Gastrocnemius medialis (tissue), 4 donors: ENCODE data around the gene ARF4.

Experiments used
- CTCF ChIP-seq, 5 experiments: fragments of 450-650 bp in 3 of 5; fragments of 200-600 bp in 2 of 5; sonication (generic) in 2 of 5; IDR thresholded peaks in 4 of 5; conservative IDR thresholded peaks in 1 of 5; 1 replicate in 4 of 5; 2 replicates in 1 of 5; pipeline ENCODE4 v1.5.1; 2016 to 2019; ENCODE audit warnings: antibody characterized with exemption in 5 of 5, mild to moderate bottlenecking in 3 of 5, moderate library complexity in 3 of 5
- POLR2A ChIP-seq, 2 donors: fragments of 450-650 bp; IDR thresholded peaks; one replicate each; pipeline ENCODE4 v1.6.1; 2017; ENCODE audit warnings: antibody characterized with exemption in 2 of 2, mild to moderate bottlenecking in 2 of 2, moderate library complexity in 2 of 2

DNA sequence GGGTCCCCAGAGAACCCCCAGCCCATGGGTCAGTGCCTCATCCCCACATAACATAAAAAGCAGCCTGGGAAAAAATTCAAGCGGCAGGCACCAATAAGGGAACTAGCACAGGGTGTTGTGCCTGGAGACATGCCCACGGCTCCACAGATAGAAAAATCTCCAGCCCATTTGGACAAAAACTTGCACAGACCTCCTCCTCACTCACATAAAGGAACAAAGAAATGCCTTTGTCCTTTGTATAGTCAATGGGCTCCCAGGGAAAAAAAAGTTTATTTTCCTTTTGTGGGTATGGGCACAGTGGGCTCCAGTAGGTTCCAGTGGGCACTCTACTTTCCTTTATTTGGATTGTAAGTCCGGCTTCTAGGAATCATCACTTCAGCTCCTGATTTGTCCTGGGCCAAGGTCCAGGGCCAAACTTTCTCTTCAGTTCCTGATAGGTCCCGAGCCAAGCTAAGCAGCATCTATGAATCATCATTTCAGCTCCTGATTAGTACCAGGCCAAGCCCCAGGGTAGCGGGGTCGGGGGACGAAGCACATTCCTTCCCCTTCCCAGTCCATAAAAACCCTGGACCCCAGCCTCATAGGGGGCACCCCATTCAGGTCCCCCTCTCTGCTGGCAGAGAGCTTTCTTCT, 51.4 kb downstream of the ARF4 start:
- TF ChIP-seq CTCF (IDR thresholded peaks at IDR 0.05 in 4 of 5, conservative IDR thresholded peaks at IDR 0.05 in 1 of 5) (no peak), POLR2A (IDR thresholded peaks at IDR 0.05) (no peak)
